Spleen (tissue), 11 donors: ENCODE measurements around the gene DCTN3. TPM values are rescaled to one million over a fixed set of nuclear protein-coding genes. Genes with fewer than 3 reads are reported as not detected.
A peak's percentile ranks its signal among the peaks of the same experiment; 100 is the strongest.

ENCODE experiments used
- DNase-seq: peaks from one replicate; pipeline ENCODE4 v3.0.0-alpha.2; 2020
- H3K27ac ChIP-seq, 8 donors: fragments of 200-600 bp; sonication (generic) in 7 of 8; 1 replicate in 4 of 8; 2 replicates in 4 of 8; pipeline versions ENCODE4 v1.5.0 to v1.8.0; 2016 to 2021; ENCODE audit warnings: inconsistent platforms in 4 of 8, mild to moderate bottlenecking in 4 of 8, moderate library complexity in 1 of 8
- H3K27me3 ChIP-seq, 7 donors: fragments of 200-600 bp; sonication (generic) in 6 of 7; replicated peaks in 1 of 7; 1 replicate in 4 of 7; 2 replicates in 3 of 7; pipeline versions ENCODE4 v1.5.0 to v1.8.0; 2016 to 2021; ENCODE audit warnings: inconsistent platforms in 3 of 7, mild to moderate bottlenecking in 1 of 7
- H3K36me3 ChIP-seq, 6 donors: fragments of 200-600 bp; sonication (generic) in 5 of 6; 1 replicate in 4 of 6; 2 replicates in 2 of 6; pipeline versions ENCODE4 v1.5.0 to v1.8.0; 2016 to 2021; ENCODE audit warnings: inconsistent platforms in 2 of 6
- H3K4me1 ChIP-seq, 6 donors: fragments of 200-600 bp; sonication (generic) in 5 of 6; 1 replicate in 3 of 6; 2 replicates in 3 of 6; pipeline versions ENCODE4 v1.5.0 to v1.8.0; 2016 to 2021; ENCODE audit warnings: inconsistent platforms in 3 of 6
- H3K4me3 ChIP-seq, 8 donors: fragments of 200-600 bp; sonication (generic) in 7 of 8; 1 replicate in 4 of 8; 2 replicates in 4 of 8; pipeline versions ENCODE4 v1.5.0 to v1.8.0; 2016 to 2021; ENCODE audit warnings: inconsistent platforms in 4 of 8, mild to moderate bottlenecking in 4 of 8, moderate library complexity in 2 of 8
- H3K9me3 ChIP-seq, 8 donors: fragments of 200-600 bp; sonication (generic) in 7 of 8; 1 replicate in 4 of 8; 2 replicates in 4 of 8; pipeline versions ENCODE4 v1.5.0 to v1.8.0; 2016 to 2021; ENCODE audit warnings: inconsistent platforms in 4 of 8
- POLR2A ChIP-seq, 3 donors: fragments of 450-650 bp; IDR thresholded peaks; one replicate each; pipeline ENCODE4 v1.5.1; 2017; ENCODE audit warnings: antibody characterized with exemption in 3 of 3, mild to moderate bottlenecking in 1 of 3
- POLR2AphosphoS5 ChIP-seq, 3 donors: sonication (generic); formaldehyde crosslinking; IDR thresholded peaks; one replicate each; pipeline ENCODE4 v1.5.1; 2017; ENCODE audit warnings: antibody characterized with exemption in 3 of 3
- WGBS, 5 donors: extraction: QIAGEN DNeasy Blood & Tissue Kit in 3 of 5; methylation state at CpG; one replicate each; pipeline versions ENCODE4 v1.1.5 to v1.1.7; 2013 to 2018; 5-methylcytosine and 5-hydroxymethylcytosine counted together
- intact Hi-C: fragments of 100-400 bp; cut with DNase I; formaldehyde crosslinking; loops from one replicate; pipeline ENCODE4 v1.15.0; 2023; ENCODE audit warnings: low total_unique reads
- polyA plus RNA-seq, 3 donors: library from polyadenylated mRNA; stranded (reverse); fragments of 200-250 nt; gene quantifications; one replicate each; pipeline ENCODE4 v1.2.1, GENCODE V29; 2013
- total RNA-seq, 7 donors: library from RNA; depleted of rRNA in 3 of 7; stranded (reverse); fragments of >200 nt in 3 of 7; fragmentation: NEBNext Ultra II Directional in 4 of 7; extraction: Animal tissue kit (Norgen Biotek cat#: 25700) in 4 of 7; gene quantifications; one replicate each; pipeline versions ENCODE4 v1.1.0 to v1.2.1, GENCODE V29; 2016 to 2021
- TF ChIP-seq, protein P1 (sequence below), 11 experiments: fragments of 200-600 bp in 7 of 11; fragments of 450-650 bp in 4 of 11; sonication (generic) in 4 of 11; IDR thresholded peaks in 8 of 11; conservative IDR thresholded peaks in 3 of 11; 1 replicate in 7 of 11; 2 replicates in 4 of 11; pipeline versions ENCODE4 v1.4.0 to v1.8.0; 2016 to 2021; ENCODE audit warnings: antibody characterized with exemption in 11 of 11, inconsistent platforms in 4 of 11, mild to moderate bottlenecking in 1 of 11
- donor health status: healthy with polysubstance abuse.
- donor health status: DM: no; HTN: no; CAD: no; lungs with moderate emphysema.
- donor health status: DM: no; HTN: no; CAD: no.
- donor health status: Bipolar disorder and iron deficiency.
- donor health status: healthy.
- donor health status: DM: no; HTN: no; CAD: no.
- donor health status: DM: yes; HTN: yes; CAD: no.

DCTN3 gene
- total and polyA plus RNA-seq, 10 donors = 43.8 to 79.8 (median 56.7) TPM

DNA sequence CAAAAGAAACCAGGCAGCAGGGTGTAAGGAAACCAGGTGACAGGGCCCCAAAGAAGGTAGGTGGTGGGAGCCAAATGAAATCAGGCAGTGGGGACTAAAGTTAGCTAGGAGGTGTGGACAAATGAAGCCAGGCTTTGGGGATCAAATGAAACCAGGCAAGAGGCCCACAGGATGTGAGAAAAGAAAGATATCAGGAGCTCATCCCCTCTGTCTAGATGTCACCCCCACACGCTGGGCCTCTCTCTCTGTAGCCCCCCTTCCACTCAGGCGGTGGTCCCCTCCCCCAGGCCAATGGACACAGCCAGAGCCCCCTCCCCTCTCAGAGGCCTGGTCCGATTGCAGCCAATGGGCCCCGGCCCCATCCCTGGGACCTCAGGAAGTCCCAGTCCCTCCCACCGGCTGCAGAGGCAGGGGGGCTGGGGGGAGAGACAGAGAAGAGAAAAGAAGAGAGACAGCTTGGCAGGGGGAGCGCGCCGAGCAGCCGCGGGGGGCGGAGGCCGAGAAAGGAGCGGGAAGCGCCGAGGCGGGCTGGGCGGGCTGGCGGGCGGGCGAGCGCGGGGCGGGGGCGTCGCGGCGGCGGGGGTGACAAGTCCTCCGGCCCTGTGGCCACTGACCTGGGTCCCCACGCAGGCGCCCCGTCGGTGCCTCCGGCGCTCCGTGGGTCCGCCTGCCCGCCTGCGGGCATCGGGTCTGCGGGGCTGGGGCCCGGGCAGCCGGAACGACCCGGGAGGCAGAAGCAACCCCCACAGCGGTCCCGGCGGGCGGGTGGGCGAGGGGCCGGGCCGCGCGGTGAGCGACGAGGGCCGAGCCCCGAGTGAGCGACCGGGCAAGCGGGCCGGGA lies 42.7 kb downstream of the DCTN3 start:
- Histone ChIP-seq H3K27ac (peak overlapping the region in 7 of 8 donors; percentile 13 to 62 (median 50)), H3K9me3 (no peaks in the 10 kb centered on the region), H3K36me3 (no peaks in the 10 kb centered on the region), H3K27me3 (peaks cover 0 to 86% (median 28%) of the 10 kb centered on the region in 7 donors), H3K4me3 (peak overlapping the region in 5 of 8 donors; percentile 9 to 58 (median 22)), H3K4me1 (peaks cover 0 to 84% (median 31%) of the 10 kb centered on the region in 6 donors)
- no peak for DNase-seq
- intact Hi-C loops = no loop called here
- TF ChIP-seq POLR2A (IDR thresholded peaks at IDR 0.05) = no peak
- no peak for TF ChIP-seq POLR2AphosphoS5 (IDR thresholded peaks at IDR 0.05)
- TF ChIP-seq, protein P1, sequence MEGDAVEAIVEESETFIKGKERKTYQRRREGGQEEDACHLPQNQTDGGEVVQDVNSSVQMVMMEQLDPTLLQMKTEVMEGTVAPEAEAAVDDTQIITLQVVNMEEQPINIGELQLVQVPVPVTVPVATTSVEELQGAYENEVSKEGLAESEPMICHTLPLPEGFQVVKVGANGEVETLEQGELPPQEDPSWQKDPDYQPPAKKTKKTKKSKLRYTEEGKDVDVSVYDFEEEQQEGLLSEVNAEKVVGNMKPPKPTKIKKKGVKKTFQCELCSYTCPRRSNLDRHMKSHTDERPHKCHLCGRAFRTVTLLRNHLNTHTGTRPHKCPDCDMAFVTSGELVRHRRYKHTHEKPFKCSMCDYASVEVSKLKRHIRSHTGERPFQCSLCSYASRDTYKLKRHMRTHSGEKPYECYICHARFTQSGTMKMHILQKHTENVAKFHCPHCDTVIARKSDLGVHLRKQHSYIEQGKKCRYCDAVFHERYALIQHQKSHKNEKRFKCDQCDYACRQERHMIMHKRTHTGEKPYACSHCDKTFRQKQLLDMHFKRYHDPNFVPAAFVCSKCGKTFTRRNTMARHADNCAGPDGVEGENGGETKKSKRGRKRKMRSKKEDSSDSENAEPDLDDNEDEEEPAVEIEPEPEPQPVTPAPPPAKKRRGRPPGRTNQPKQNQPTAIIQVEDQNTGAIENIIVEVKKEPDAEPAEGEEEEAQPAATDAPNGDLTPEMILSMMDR (IDR thresholded peaks at IDR 0.05 in 8 of 11, conservative IDR thresholded peaks at IDR 0.05 in 3 of 11) = no peak
- WGBS, 5 donors = 3 to 10% (median 4%) methylated on average over 7 to 62 of the region's 62 CpGs

DNA sequence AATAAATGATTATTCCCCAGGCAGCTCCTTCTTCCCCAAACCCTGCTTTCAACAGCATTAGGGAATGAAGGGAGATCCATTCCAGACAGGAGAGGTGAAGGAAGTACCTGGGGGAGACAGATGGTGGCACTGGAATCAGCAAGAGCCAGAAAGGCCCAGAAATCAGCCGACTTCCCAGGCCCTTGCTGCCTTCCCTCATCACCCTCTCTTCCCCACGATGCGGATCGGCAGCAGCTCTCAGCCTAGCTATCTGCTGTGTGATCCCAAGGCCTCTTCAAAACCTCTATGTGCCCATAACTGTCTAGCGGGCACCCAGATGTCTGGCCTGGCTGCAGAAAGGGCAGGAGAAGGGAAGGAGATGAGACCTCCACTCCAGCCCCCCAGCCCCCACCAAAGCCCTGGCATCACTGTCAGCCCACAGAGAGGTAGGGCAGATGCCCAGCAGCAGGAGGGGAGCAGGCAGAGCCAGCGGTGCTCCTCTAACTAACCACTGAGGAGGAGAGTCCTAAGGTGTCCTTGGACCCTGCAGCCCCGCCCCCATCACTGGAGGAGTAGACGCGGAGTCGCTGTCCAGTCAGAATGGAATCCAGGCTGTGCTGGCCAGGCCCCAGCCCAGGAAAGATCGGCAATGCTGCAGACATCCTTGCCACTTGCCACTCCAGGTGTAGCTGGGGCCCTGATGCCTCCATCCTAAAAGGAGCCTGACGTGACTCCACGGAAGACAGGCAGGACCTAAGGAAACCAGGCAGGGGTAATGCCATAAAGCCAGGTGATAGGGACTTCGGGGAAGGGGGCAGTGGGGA lies 43.5 kb downstream of the DCTN3 start:
- peak overlapping the region in 4 of 8 donors; percentile 8 to 62 (median 54) for H3K27ac ChIP-seq

DNA sequence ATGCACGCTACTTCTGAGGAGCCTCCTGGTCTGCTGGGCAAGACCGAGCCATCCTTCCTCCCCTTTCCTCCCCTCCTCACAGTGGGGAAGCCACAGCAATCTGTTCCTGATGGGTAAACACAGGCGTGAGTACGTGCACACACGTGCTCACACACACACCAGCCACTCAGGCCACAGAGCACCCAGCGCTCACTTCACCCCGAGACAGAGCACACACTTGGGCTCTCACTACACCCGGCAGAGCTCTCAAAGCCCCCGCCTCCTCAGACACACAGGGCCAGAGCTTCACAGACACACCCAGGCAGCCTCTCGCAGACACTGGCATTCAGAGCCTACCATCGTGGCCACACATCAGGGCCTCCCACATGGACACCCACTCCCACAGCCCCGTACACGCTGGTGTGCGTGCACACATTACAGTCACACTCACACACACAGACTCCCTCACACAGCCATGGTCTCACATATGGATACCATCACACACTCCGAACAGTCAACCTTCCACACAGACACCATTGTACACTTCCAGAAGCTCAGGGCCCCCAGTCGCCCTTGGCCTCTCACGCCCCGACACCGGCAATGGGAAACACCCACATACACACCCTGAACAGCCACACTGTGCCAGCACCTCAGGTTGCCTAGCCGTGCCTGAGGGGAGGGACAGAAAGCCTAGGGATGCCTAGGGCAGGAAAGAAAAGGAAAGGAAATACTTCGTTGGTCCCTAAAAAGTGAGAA lies 44.3 kb downstream of the DCTN3 start:
- no peak for DNase-seq
- Histone ChIP-seq H3K36me3 (no peaks in the 10 kb centered on the region), H3K4me1 (peaks cover 0 to 94% (median 34%) of the 10 kb centered on the region in 6 donors), H3K4me3 (no peak overlapping the region), H3K9me3 (no peaks in the 10 kb centered on the region), H3K27me3 (peaks cover 0 to 79% (median 28%) of the 10 kb centered on the region in 7 donors), H3K27ac (peak overlapping the region in 3 of 8 donors; percentile 1 to 62 (median 25))
- TF ChIP-seq POLR2A (IDR thresholded peaks at IDR 0.05) = no peak
- TF ChIP-seq POLR2AphosphoS5 (IDR thresholded peaks at IDR 0.05) = no peak
- TF ChIP-seq, protein P1 (IDR thresholded peaks at IDR 0.05 in 8 of 11, conservative IDR thresholded peaks at IDR 0.05 in 3 of 11) = no peak
- intact Hi-C loops = no loop called here
- WGBS, 5 donors = 59 to 74% (median 64%) methylated on average over 21 of the region's 21 CpGs

More for the DNA sequence above, 43.5 kb downstream of the DCTN3 start:
- DNase-seq = no peak
- TF ChIP-seq, protein P1 (IDR thresholded peaks at IDR 0.05 in 8 of 11, conservative IDR thresholded peaks at IDR 0.05 in 3 of 11) = no peak
- TF ChIP-seq POLR2A (IDR thresholded peaks at IDR 0.05) = no peak
- TF ChIP-seq POLR2AphosphoS5 (IDR thresholded peaks at IDR 0.05) = no peak
- peaks cover 0 to 92% (median 34%) of the 10 kb centered on the region in 6 donors for H3K4me1 ChIP-seq
- no peaks in the 10 kb centered on the region for H3K9me3 ChIP-seq
- H3K4me3 ChIP-seq = no peak overlapping the region
- intact Hi-C loops = no loop called here
- peaks cover 0 to 83% (median 28%) of the 10 kb centered on the region in 7 donors for H3K27me3 ChIP-seq
- 60 to 73% (median 68%) methylated on average over 9 to 14 of the region's 14 CpGs for WGBS, 5 donors
- no peaks in the 10 kb centered on the region for H3K36me3 ChIP-seq
